Vagina (tissue), 2 donors: ENCODE results near the gene KRTAP12-3.

Source experiments
- CTCF ChIP-seq, 3 experiments: fragments of 450-650 bp in 2 of 3; fragments of 200-600 bp in 1 of 3; sonication (generic) in 1 of 3; IDR thresholded peaks; one replicate each; pipeline ENCODE4 v1.5.1; 2017 to 2019; ENCODE audit warnings: antibody characterized with exemption in 3 of 3, mild to moderate bottlenecking in 2 of 3, moderate library complexity in 2 of 3
- POLR2AphosphoS5 ChIP-seq, 2 donors: sonication (generic); formaldehyde crosslinking; IDR thresholded peaks; one replicate each; pipeline ENCODE4 v1.9.0; 2017; ENCODE audit warnings: antibody characterized with exemption in 2 of 2, mild to moderate bottlenecking in 2 of 2, low read depth in 1 of 2; ENCODE audit not compliant: insufficient read depth in 1 of 2

DNA sequence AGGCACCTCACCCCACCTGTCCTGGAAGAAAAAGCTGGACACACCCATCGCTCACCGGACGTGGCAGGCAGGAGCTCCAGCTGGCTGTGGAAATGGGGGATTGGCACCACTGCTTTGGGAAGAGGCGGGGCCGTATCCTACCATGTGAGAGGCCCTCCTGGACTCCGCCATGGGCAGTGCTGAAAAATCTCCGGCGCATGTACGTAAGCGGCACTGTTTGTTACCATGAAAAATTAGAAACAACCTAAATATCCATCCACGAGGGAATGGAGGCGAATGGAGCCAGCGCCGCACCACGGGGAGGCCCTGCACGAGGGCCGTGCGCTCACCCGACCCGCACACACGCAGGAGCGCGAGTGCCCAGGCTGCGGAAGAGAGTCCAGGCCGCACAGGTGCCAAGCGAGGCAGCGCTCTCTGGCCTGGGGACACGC lies 42.8 kb upstream of the KRTAP12-3 start:
- TF ChIP-seq CTCF (IDR thresholded peaks at IDR 0.05) (no peak), POLR2AphosphoS5 (IDR thresholded peaks at IDR 0.05; ENCODE audit: insufficient read depth in 1 of 2, low read depth in 1 of 2) (no peak)
